SK-N-SH (cell line): ENCODE measurements around the gene TBX4.

Source experiments
- CHD2 ChIP-seq: fragments of 150-350 bp; IDR thresholded peaks from 2 replicates; pipeline ENCODE4 v1.6.1; 2018; ENCODE audit warnings: low read length; ENCODE audit not compliant: partially characterized antibody
- EP300 ChIP-seq, 2 experiments: IDR thresholded peaks; 2 replicates each; pipeline versions ENCODE4 v1.4.0 to v1.6.1; 2012; ENCODE audit warnings: borderline replicate concordance in 1 of 2, low read depth in 1 of 2, low read length in 1 of 2
- FOSL2 ChIP-seq: IDR thresholded peaks from 2 replicates; pipeline ENCODE4 v1.4.0; 2012; ENCODE audit warnings: low read depth, mild to moderate bottlenecking, moderate library complexity, borderline replicate concordance
- MXI1 ChIP-seq: IDR thresholded peaks from 2 replicates; pipeline ENCODE4 v1.6.1; 2012; ENCODE audit warnings: mild to moderate bottlenecking, low read depth, low read length, improper control_type of control experiment
- POLR2AphosphoS5 ChIP-seq: IDR thresholded peaks from 2 replicates; pipeline ENCODE4 v1.6.1; 2012; ENCODE audit warnings: low read depth, low read length
- RAD21 ChIP-seq: IDR thresholded peaks from 2 replicates; pipeline ENCODE4 v1.6.1; 2012; ENCODE audit warnings: mild to moderate bottlenecking, low read length
- USF1 ChIP-seq: IDR thresholded peaks from 2 replicates; pipeline ENCODE4 v1.4.0; 2012; ENCODE audit warnings: low read depth, borderline replicate concordance
- YY1 ChIP-seq: IDR thresholded peaks from 2 replicates; pipeline ENCODE4 v1.4.0; 2012; ENCODE audit warnings: low read depth, mild to moderate bottlenecking
- TF ChIP-seq, protein P1 (sequence below): fragments of 200-600 bp; sonication (generic); IDR thresholded peaks from 2 replicates; pipeline ENCODE4 v1.6.1; 2017; ENCODE audit warnings: antibody characterized with exemption, mild to moderate bottlenecking, moderate library complexity

- TF ChIP-seq, protein P1, sequence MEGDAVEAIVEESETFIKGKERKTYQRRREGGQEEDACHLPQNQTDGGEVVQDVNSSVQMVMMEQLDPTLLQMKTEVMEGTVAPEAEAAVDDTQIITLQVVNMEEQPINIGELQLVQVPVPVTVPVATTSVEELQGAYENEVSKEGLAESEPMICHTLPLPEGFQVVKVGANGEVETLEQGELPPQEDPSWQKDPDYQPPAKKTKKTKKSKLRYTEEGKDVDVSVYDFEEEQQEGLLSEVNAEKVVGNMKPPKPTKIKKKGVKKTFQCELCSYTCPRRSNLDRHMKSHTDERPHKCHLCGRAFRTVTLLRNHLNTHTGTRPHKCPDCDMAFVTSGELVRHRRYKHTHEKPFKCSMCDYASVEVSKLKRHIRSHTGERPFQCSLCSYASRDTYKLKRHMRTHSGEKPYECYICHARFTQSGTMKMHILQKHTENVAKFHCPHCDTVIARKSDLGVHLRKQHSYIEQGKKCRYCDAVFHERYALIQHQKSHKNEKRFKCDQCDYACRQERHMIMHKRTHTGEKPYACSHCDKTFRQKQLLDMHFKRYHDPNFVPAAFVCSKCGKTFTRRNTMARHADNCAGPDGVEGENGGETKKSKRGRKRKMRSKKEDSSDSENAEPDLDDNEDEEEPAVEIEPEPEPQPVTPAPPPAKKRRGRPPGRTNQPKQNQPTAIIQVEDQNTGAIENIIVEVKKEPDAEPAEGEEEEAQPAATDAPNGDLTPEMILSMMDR = no peak
- TF ChIP-seq FOSL2 = no peak
- no peak for TF ChIP-seq RAD21
- TF ChIP-seq POLR2AphosphoS5 = no peak
- TF ChIP-seq MXI1 = no peak
- no peak for TF ChIP-seq YY1
- no peak for TF ChIP-seq CHD2
- TF ChIP-seq USF1 = no peak
- TF ChIP-seq EP300 (IDR thresholded peaks at IDR 0.05; ENCODE audit: borderline replicate concordance in 1 of 2, low read depth in 1 of 2, low read length in 1 of 2) = no peak
Measured at GRCh38 chr17:61500287-61500686, 48.1 kb downstream of the TBX4 start.
